Psoas muscle (tissue), 8 donors: Measurements from ENCODE around the gene ANOS1. TPM values are rescaled to one million over a fixed set of nuclear protein-coding genes. Genes with fewer than 3 reads are reported as not detected.

ENCODE experiments used
- ATAC-seq, 4 donors: fragments of 200-7000 bp; cut with Tn5 transposase; one replicate each; pipeline ENCODE4 v1.9.1; 2020; ENCODE audit warnings: moderate library complexity in 3 of 4, mild to moderate bottlenecking in 2 of 4
- DNase-seq, 2 donors: peaks; one replicate each; pipeline ENCODE4 v3.0.0-alpha.2; 2020
- H3K27ac ChIP-seq: fragments of 200-600 bp; one replicate; pipeline ENCODE4 v1.8.0; 2022
- H3K27me3 ChIP-seq, 3 donors: fragments of 200-600 bp in 1 of 3; one replicate each; pipeline versions ENCODE4 v1.6.1 to v1.8.0; 2013 to 2022; ENCODE audit warnings: low read length in 2 of 3, mild to moderate bottlenecking in 2 of 3, moderate library complexity in 1 of 3; ENCODE audit not compliant: insufficient read depth in 3 of 3
- H3K36me3 ChIP-seq, 2 donors: fragments of 200-600 bp in 1 of 2; one replicate each; pipeline versions ENCODE4 v1.6.1 to v1.8.0; 2013 to 2022; ENCODE audit warnings: low read depth in 1 of 2, mild to moderate bottlenecking in 1 of 2, moderate library complexity in 1 of 2; ENCODE audit not compliant: insufficient read depth in 1 of 2
- H3K4me1 ChIP-seq: fragments of 200-600 bp; one replicate; pipeline ENCODE4 v1.8.0; 2022
- H3K4me3 ChIP-seq: fragments of 200-600 bp; one replicate; pipeline ENCODE4 v1.8.0; 2022; ENCODE audit warnings: mild to moderate bottlenecking
- H3K9me3 ChIP-seq: fragments of 200-600 bp; one replicate; pipeline ENCODE4 v1.8.0; 2022
- CTCF ChIP-seq: fragments of 200-600 bp; IDR thresholded peaks from one replicate; pipeline ENCODE4 v1.8.0; 2022; ENCODE audit warnings: antibody characterized with exemption
- WGBS, 3 donors: extraction: QIAGEN DNeasy Blood & Tissue Kit; methylation state at CpG; one replicate each; pipeline versions ENCODE4 v1.1.6 to v1.1.7; 2013; 5-methylcytosine and 5-hydroxymethylcytosine counted together
- intact Hi-C, 2 donors: fragments of 100-400 bp; cut with DNase I; formaldehyde crosslinking; loops; one replicate each; pipeline versions ENCODE4 v1.11.0 to v1.14.2; 2022
- polyA plus RNA-seq, 3 donors: library from polyadenylated mRNA; stranded (reverse); fragments of 200-250 nt; gene quantifications; one replicate each; pipeline ENCODE4 v1.2.3, GENCODE V29; 2013
- total RNA-seq, 4 donors: library from RNA; stranded (reverse); fragmentation: NEBNext Ultra II Directional in 2 of 4; extraction: Animal tissue kit (Norgen Biotek cat#: 25700) in 2 of 4; gene quantifications; one replicate each; pipeline versions ENCODE4 v1.2.1 to v1.2.4, GENCODE V29; 2021 to 2023
- donor health status: healthy with polysubstance abuse.
- donor health status: DM: no; HTN: no; CAD: no; lungs with moderate emphysema.
- donor health status: Bipolar disorder and iron deficiency.
- donor health status: healthy.
- donor health status: DM: yes; HTN: yes; CAD: no.
- donor health status: DM: no; HTN: no; CAD: no.
- donor health status: DM: no; HTN: no; CAD: no.
- donor health status: DM: yes; HTN: yes; CAD: no.

Gene ANOS1
- total and polyA plus RNA-seq, 7 donors = 0.55 to 11.7 (median 3.4) TPM

GRCh38 chrX:8565729-8566128 is 166.2 kb downstream of the ANOS1 start:
- Histone ChIP-seq H3K27me3 (no peaks in the 10 kb centered on the region), H3K4me3 (no peak overlapping the region), H3K36me3 (no peaks in the 10 kb centered on the region), H3K27ac (no peak overlapping the region), H3K9me3 (no peaks in the 10 kb centered on the region), H3K4me1 (no peaks in the 10 kb centered on the region)
- no peak for ATAC-seq
- DNase-seq = no peak
- TF ChIP-seq CTCF = no peak
- intact Hi-C loops = no loop called here
- WGBS, 3 donors = 53 to 79% (median 65%) methylated on average over 8 of the region's 8 CpGs

- H3K9me3 ChIP-seq = no peaks in the 10 kb centered on the region
- H3K27me3 ChIP-seq = no peaks in the 10 kb centered on the region
- H3K36me3 ChIP-seq = no peaks in the 10 kb centered on the region
- ATAC-seq = no peak
- intact Hi-C loops = no loop called here
- H3K27ac ChIP-seq = no peak overlapping the region
- TF ChIP-seq CTCF = no peak
- H3K4me3 ChIP-seq = no peak overlapping the region
- no peaks in the 10 kb centered on the region for H3K4me1 ChIP-seq
- WGBS, 3 donors = 67 to 93% (median 85%) methylated on average over 1 of the region's 1 CpG
- no peak for DNase-seq
Measured at GRCh38 chrX:8548446-8548845, 183.5 kb downstream of the ANOS1 start.

- WGBS, 3 donors = 84 to 87% (median 85%) methylated on average over 4 of the region's 4 CpGs
- TF ChIP-seq CTCF = no peak
- Histone ChIP-seq H3K27ac (no peak overlapping the region), H3K9me3 (no peaks in the 10 kb centered on the region), H3K27me3 (no peaks in the 10 kb centered on the region), H3K4me3 (no peak overlapping the region), H3K36me3 (no peaks in the 10 kb centered on the region), H3K4me1 (no peaks in the 10 kb centered on the region)
- intact Hi-C loops = no loop called here
- DNase-seq (no peak), ATAC-seq (no peak)
Measured at GRCh38 chrX:8546715-8547114, 185.2 kb downstream of the ANOS1 start.

- H3K4me1 ChIP-seq = no peaks in the 10 kb centered on the region
- H3K9me3 ChIP-seq = no peaks in the 10 kb centered on the region
- intact Hi-C loops = no loop called here
- no peak for DNase-seq
- ATAC-seq = no peak
- H3K4me3 ChIP-seq = no peak overlapping the region
- no peaks in the 10 kb centered on the region for H3K27me3 ChIP-seq
- whole genome bisulfite sequencing, 3 donors = 39 to 47% (median 46%) methylated on average over 2 of the region's 2 CpGs
- no peak for TF ChIP-seq CTCF
- no peaks in the 10 kb centered on the region for H3K36me3 ChIP-seq
- no peak overlapping the region for H3K27ac ChIP-seq
Measured at GRCh38 chrX:8520791-8521190, 211.1 kb downstream of the ANOS1 start.

- TF ChIP-seq CTCF = no peak
- H3K27me3 ChIP-seq = no peaks in the 10 kb centered on the region
- intact Hi-C loops = no loop called here
- ATAC-seq (no peak), DNase-seq (no peak)
- no peak overlapping the region for H3K4me3 ChIP-seq
- 21 to 29% (median 25%) methylated on average over 3 of the region's 3 CpGs for WGBS, 3 donors
- H3K27ac ChIP-seq = no peak overlapping the region
- H3K4me1 ChIP-seq = no peaks in the 10 kb centered on the region
- no peaks in the 10 kb centered on the region for H3K9me3 ChIP-seq
- no peaks in the 10 kb centered on the region for H3K36me3 ChIP-seq
Measured at GRCh38 chrX:8520178-8520577, 211.8 kb downstream of the ANOS1 start.
